ENCODE results near the gene CSNK1G2. TPM values are rescaled to one million over a fixed set of nuclear protein-coding genes. Genes with fewer than 3 reads are reported as not detected.

Gene CSNK1G2
- total and polyA plus RNA-seq, 2 donors (not counting 1 experiment from before 2014, with no cell fraction given) = 154 to 288 TPM

DNA sequence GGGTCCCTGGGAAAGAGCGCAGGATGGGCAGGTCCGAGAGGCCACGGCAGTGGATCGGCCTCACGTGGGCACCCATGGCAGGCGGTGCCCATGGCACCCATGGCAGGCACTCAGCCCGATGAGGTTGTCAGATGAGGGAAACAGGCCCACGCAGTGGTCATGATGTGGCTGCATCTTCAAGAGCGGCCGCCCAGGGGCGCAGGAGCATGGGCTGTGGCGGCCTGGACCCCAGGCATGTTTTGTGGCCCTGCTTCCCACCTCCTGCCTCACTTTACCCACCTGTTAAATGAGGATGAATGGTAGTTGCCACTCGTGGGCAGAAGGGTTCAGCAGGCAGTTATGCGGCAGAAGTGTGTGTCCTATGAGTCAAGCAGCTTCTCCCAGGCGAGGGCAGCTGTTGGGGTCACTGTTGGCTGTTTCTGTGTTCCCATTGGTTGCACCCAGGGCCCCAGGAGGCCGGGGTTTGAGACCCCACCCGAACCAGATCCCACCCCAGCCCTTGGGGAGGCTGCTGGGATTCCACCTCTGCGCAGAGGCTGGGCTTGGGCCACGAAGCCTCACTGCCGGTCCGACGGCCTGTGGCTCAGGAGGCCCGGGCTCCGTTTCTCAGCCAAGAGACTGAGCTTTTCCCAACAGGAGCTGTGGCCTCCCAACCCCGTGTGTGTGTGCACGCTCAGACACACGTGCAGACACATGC, 30.0 kb downstream of the CSNK1G2 start:
- Histone ChIP-seq H3K4me1 (ENCODE audit: control insufficient read depth in 2 of 2, insufficient read depth in 2 of 2, low read length in 2 of 2) (peaks cover 0 to 13% of the 10 kb centered on the region in 2 donors), H3K9me3 (ENCODE audit: control extremely low read depth in 1 of 3, control insufficient read depth in 2 of 3, insufficient read depth in 1 of 3, low read length in 2 of 3) (no peaks in the 10 kb centered on the region), H3K27me3 (replicated peaks in 1 of 4; ENCODE audit: control extremely low read depth in 1 of 4, control insufficient read depth in 3 of 4, insufficient read depth in 4 of 4, low read length in 3 of 4) (no peaks in the 10 kb centered on the region), H3K36me3 (replicated peaks in 1 of 2; ENCODE audit: control extremely low read depth in 1 of 2, control insufficient read depth in 1 of 2, extremely low read depth in 1 of 2, insufficient read depth in 2 of 2, low read length in 1 of 2) (peaks cover 2 to 49% of the 10 kb centered on the region in 2 experiments), H4K20me1 (ENCODE audit: control insufficient read depth, insufficient read depth, low read length, poor library complexity, severe bottlenecking) (peaks cover 83% of the 10 kb centered on the region), H3K9ac (ENCODE audit: low read length) (no peak overlapping the region), H3K79me2 (ENCODE audit: control insufficient read depth, insufficient read depth, low read length) (peaks cover 89% of the 10 kb centered on the region), H3K4me2 (replicated peaks; ENCODE audit: low read depth, low read length, poor library complexity, severe bottlenecking) (no peak overlapping the region), H2AFZ (ENCODE audit: insufficient read depth, low read depth, low read length, poor library complexity, severe bottlenecking) (no peak overlapping the region), H3K27ac (ENCODE audit: low read length in 2 of 2) (no peak overlapping the region), H3K4me3 (ENCODE audit: control extremely low read depth in 1 of 5, extremely low read depth in 1 of 5, insufficient read depth in 1 of 5, low read depth in 2 of 5, low read length in 4 of 5) (no peak overlapping the region)
- DNase-seq = no peak
- CTCF ChIA-PET = interaction anchor here (0.6 kb wide), 1 partner anchor 544 kb away, joined by 3 read pairs; no protein-coding TSS in a partner anchor
- H3K4me3 Mint-ChIP-seq = no peak overlapping the region
- WGBS (ENCODE audit: insufficient coverage) = 98% methylated on average over 26 of the region's 27 CpGs
- H3K27ac Mint-ChIP-seq = no peak overlapping the region
- POLR2A ChIA-PET = no interaction called here
- TF ChIP-seq, protein P1, sequence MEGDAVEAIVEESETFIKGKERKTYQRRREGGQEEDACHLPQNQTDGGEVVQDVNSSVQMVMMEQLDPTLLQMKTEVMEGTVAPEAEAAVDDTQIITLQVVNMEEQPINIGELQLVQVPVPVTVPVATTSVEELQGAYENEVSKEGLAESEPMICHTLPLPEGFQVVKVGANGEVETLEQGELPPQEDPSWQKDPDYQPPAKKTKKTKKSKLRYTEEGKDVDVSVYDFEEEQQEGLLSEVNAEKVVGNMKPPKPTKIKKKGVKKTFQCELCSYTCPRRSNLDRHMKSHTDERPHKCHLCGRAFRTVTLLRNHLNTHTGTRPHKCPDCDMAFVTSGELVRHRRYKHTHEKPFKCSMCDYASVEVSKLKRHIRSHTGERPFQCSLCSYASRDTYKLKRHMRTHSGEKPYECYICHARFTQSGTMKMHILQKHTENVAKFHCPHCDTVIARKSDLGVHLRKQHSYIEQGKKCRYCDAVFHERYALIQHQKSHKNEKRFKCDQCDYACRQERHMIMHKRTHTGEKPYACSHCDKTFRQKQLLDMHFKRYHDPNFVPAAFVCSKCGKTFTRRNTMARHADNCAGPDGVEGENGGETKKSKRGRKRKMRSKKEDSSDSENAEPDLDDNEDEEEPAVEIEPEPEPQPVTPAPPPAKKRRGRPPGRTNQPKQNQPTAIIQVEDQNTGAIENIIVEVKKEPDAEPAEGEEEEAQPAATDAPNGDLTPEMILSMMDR (IDR thresholded peaks at IDR 0.05) = no peak
- no peak for TF ChIP-seq EZH2 (IDR thresholded peaks at IDR 0.05; ENCODE audit: borderline replicate concordance, insufficient read depth, low read depth, low read length, poor library complexity, severe bottlenecking)
- no peak for ATAC-seq (ENCODE audit: low read depth)
- no peaks in the 10 kb centered on the region for H3K9me3 Mint-ChIP-seq (ENCODE audit: insufficient read depth)
- H3K27me3 Mint-ChIP-seq = no peaks in the 10 kb centered on the region
- H3K4me1 Mint-ChIP-seq = peaks cover 13% of the 10 kb centered on the region
- intact Hi-C loops (cut with micrococcal nuclease) = no loop called here

DNA sequence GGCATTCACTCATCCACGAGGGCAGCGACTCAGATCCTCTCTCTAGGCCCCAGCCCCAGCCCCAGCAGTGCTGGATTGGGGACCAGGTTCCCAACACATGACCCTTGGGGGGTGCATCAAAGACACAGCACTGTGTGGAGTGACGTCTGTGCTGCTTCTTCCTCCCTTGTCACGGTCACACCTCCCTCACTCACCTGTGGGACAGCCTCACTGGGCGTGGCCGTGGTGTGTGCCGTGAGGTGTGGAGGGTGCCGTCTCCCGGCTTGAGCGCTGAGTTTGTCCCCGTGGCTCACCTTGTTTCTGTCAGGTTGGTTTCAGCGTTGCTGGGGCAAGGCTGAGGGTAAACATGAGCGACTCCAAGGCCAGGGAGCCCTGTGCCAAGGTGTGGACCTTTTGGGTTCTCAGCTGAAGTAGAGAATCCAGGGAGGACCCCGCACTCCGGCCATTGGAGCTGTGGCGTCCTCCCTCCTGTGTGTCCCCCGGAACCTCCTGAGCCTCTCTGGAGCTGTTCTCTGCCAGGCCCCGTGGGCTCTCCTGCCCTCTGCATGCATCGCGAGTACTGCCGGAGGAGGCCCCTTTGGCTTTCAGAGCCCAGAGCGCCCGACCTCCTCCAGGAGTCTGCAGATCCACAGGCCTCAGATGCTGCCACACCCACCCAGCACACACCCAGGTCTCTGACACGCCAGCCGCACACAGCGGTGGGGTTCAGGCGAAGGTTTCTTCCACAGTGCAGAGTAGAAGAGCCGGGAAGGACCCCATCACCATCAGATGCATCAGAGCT, 33.6 kb downstream of the CSNK1G2 start:
- Histone ChIP-seq H3K4me2 (replicated peaks; ENCODE audit: low read depth, low read length, poor library complexity, severe bottlenecking) (no peak overlapping the region), H3K36me3 (replicated peaks in 1 of 2; ENCODE audit: control extremely low read depth in 1 of 2, control insufficient read depth in 1 of 2, extremely low read depth in 1 of 2, insufficient read depth in 2 of 2, low read length in 1 of 2) (peaks cover 2 to 48% of the 10 kb centered on the region in 2 experiments), H4K20me1 (ENCODE audit: control insufficient read depth, insufficient read depth, low read length, poor library complexity, severe bottlenecking) (peaks cover 78% of the 10 kb centered on the region), H3K4me3 (ENCODE audit: control extremely low read depth in 1 of 5, extremely low read depth in 1 of 5, insufficient read depth in 1 of 5, low read depth in 2 of 5, low read length in 4 of 5) (no peak overlapping the region), H3K27me3 (replicated peaks in 1 of 4; ENCODE audit: control extremely low read depth in 1 of 4, control insufficient read depth in 3 of 4, insufficient read depth in 4 of 4, low read length in 3 of 4) (no peaks in the 10 kb centered on the region), H3K9ac (ENCODE audit: low read length) (no peak overlapping the region), H3K4me1 (ENCODE audit: control insufficient read depth in 2 of 2, insufficient read depth in 2 of 2, low read length in 2 of 2) (peaks cover 0 to 6% of the 10 kb centered on the region in 2 donors), H3K79me2 (ENCODE audit: control insufficient read depth, insufficient read depth, low read length) (peaks cover 84% of the 10 kb centered on the region), H2AFZ (ENCODE audit: insufficient read depth, low read depth, low read length, poor library complexity, severe bottlenecking) (no peak overlapping the region), H3K27ac (ENCODE audit: low read length in 2 of 2) (no peak overlapping the region), H3K9me3 (ENCODE audit: control extremely low read depth in 1 of 3, control insufficient read depth in 2 of 3, insufficient read depth in 1 of 3, low read length in 2 of 3) (no peaks in the 10 kb centered on the region)
- Mint-ChIP-seq H3K4me1 (peaks cover 4% of the 10 kb centered on the region), H3K27ac (no peak overlapping the region), H3K4me3 (no peak overlapping the region), H3K9me3 (ENCODE audit: insufficient read depth) (no peaks in the 10 kb centered on the region), H3K27me3 (no peaks in the 10 kb centered on the region)
- ATAC-seq (ENCODE audit: low read depth) = peak; percentile 31
- DNase-seq = no peak
- ChIA-PET POLR2A (no interaction called here), CTCF (no interaction called here)
- 92% methylated on average over 18 of the region's 28 CpGs for WGBS (ENCODE audit: insufficient coverage)
- TF ChIP-seq EZH2 (IDR thresholded peaks at IDR 0.05; ENCODE audit: borderline replicate concordance, insufficient read depth, low read depth, low read length, poor library complexity, severe bottlenecking) = no peak
- TF ChIP-seq, protein P1 (IDR thresholded peaks at IDR 0.05) = no peak
- intact Hi-C loops (cut with micrococcal nuclease) = no loop called here
